HFFc6 (cell line): ENCODE data around the gene CCDC192. TPM values are rescaled to one million over a fixed set of nuclear protein-coding genes. Genes with fewer than 3 reads are reported as not detected.

Experiments
- DNase-seq: peaks from one replicate; pipeline ENCODE4 v3.0.0-alpha.2; 2018
- H3K27ac Mint-ChIP-seq: 2 replicates; pipeline ENCODE4 v1.8.0; 2020; ENCODE audit warnings: mild to moderate bottlenecking, mixed read lengths
- H3K27me3 Mint-ChIP-seq: 2 replicates; pipeline ENCODE4 v1.8.0; 2021; ENCODE audit warnings: mild to moderate bottlenecking, moderate library complexity, mixed read lengths; ENCODE audit not compliant: insufficient read depth
- H3K36me3 Mint-ChIP-seq: 2 replicates; pipeline ENCODE4 v1.8.0; 2021; ENCODE audit warnings: low read depth, mixed read lengths
- H3K4me1 Mint-ChIP-seq: 2 replicates; pipeline ENCODE4 v1.8.0; 2020; ENCODE audit warnings: low read depth, mixed read lengths
- H3K4me3 Mint-ChIP-seq: 2 replicates; pipeline ENCODE4 v1.8.0; 2020; ENCODE audit warnings: mild to moderate bottlenecking, moderate library complexity, mixed read lengths
- H3K9me3 Mint-ChIP-seq: 2 replicates; pipeline ENCODE4 v1.8.0; 2020; ENCODE audit warnings: mild to moderate bottlenecking, mixed read lengths
- long read RNA-seq: library from polyadenylated mRNA; unstranded; transcript quantifications from one replicate; pipeline ENCODE4 v2.0.0, GENCODE V29; 2019
- total RNA-seq, 6 experiments: library from RNA; stranded (reverse); fragmentation: NEBNext Ultra II Directional; extraction: Animal tissue kit (Norgen Biotek cat#: 25700); gene quantifications; 2 replicates in 1 of 6; 3 replicates in 5 of 6; pipeline ENCODE4 v1.2.3, GENCODE V29; 2021
- TF ChIP-seq, protein P1 (sequence below): fragments of 200-600 bp; sonication (generic); IDR thresholded peaks from 2 replicates; pipeline ENCODE4 v1.5.0; 2021; ENCODE audit warnings: antibody characterized with exemption, mild to moderate bottlenecking

CCDC192 gene
- total RNA-seq: not detected
- long read RNA-seq: 0 reads

DNA sequence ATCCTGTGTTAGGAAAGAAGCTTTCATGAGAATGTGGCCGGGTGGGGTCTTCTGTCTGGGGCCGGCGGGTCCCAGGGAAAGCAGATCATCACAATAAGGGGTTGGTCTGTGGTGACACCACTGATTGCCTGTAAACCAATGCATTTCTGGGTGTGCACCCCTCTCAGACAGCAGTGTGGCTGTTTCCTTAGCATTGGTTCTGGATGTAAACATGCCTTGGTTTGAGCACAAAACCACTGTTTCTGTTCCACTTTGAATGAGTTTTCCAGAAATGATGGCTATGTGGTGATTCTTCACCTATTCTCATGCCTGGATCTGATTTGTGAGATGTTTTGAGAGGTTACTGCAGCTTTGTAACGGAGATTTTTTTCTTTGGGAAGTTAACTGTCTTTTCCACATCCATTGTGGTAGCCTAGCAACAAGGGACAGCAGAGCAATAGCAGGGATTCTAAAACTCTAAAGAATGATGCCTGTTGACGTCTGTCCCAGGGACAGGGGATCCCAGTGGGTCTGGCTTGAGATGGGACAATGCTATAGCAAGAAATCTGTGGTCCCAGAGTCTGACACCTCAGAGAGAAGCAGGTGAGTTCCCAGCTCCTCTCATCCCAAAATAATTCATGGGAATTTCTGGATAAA lies at the start of gene CCDC192:
CCDC192 (plus strand) TSS at position 466 of the 636 bp plus-strand sequence; CDS start at position 521, 55 bp downstream.
- no peak for DNase-seq
- Mint-ChIP-seq H3K36me3 (no peaks in the 10 kb centered on the region), H3K9me3 (no peaks in the 10 kb centered on the region), H3K27me3 (peaks cover 22% of the 10 kb centered on the region), H3K4me1 (peaks cover 24% of the 10 kb centered on the region), H3K4me3 (no peak within 1 kb of the TSS), H3K27ac (no peak within 1 kb of the TSS)
- TF ChIP-seq, protein P1, sequence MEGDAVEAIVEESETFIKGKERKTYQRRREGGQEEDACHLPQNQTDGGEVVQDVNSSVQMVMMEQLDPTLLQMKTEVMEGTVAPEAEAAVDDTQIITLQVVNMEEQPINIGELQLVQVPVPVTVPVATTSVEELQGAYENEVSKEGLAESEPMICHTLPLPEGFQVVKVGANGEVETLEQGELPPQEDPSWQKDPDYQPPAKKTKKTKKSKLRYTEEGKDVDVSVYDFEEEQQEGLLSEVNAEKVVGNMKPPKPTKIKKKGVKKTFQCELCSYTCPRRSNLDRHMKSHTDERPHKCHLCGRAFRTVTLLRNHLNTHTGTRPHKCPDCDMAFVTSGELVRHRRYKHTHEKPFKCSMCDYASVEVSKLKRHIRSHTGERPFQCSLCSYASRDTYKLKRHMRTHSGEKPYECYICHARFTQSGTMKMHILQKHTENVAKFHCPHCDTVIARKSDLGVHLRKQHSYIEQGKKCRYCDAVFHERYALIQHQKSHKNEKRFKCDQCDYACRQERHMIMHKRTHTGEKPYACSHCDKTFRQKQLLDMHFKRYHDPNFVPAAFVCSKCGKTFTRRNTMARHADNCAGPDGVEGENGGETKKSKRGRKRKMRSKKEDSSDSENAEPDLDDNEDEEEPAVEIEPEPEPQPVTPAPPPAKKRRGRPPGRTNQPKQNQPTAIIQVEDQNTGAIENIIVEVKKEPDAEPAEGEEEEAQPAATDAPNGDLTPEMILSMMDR: no peak

- TF ChIP-seq, protein P1: no peak
- Mint-ChIP-seq H3K27ac (no peak overlapping the region), H3K36me3 (no peaks in the 10 kb centered on the region), H3K4me3 (no peak overlapping the region), H3K9me3 (no peaks in the 10 kb centered on the region), H3K4me1 (no peaks in the 10 kb centered on the region), H3K27me3 (peaks cover 10% of the 10 kb centered on the region; the same call in 1 of the 2 replicates)
- DNase-seq: no peak
Observed at GRCh38 chr5:127656825-127657224, 46.4 kb upstream of the CCDC192 start.

GRCh38 chr5:127660047-127660733 lies 43.0 kb upstream of the CCDC192 start:
- DNase-seq: no peak
- no peaks in the 10 kb centered on the region for H3K9me3 Mint-ChIP-seq
- H3K36me3 Mint-ChIP-seq: no peaks in the 10 kb centered on the region
- no peaks in the 10 kb centered on the region for H3K4me1 Mint-ChIP-seq
- peaks cover 6% of the 10 kb centered on the region; the same call in 1 of the 2 replicates for H3K27me3 Mint-ChIP-seq
- no peak overlapping the region for H3K4me3 Mint-ChIP-seq
- TF ChIP-seq, protein P1: no peak
- no peak overlapping the region for H3K27ac Mint-ChIP-seq

DNA sequence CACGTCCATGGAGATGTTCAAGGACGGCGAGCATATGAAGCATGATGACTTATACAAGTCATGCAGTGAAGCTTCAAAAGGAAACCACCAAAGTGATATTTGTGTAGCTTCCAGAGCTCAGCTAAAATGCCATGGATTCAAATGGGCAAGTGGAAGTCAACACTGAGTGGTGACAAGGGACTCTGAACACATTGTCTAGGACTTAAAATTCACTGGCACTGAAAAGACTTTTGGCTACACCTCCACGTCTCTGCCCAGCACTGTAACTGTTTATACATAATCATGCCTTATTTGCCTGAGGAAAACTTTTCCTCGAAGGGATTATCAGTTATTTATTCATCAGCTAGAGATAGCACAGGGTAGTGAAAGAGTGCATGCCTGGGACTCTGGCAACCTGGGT lies 39.1 kb upstream of the CCDC192 start:
- Mint-ChIP-seq H3K27me3 (peaks cover 1% of the 10 kb centered on the region; the same call in 1 of the 2 replicates), H3K36me3 (no peaks in the 10 kb centered on the region), H3K4me1 (no peaks in the 10 kb centered on the region), H3K9me3 (no peaks in the 10 kb centered on the region), H3K27ac (no peak overlapping the region), H3K4me3 (no peak overlapping the region)
- TF ChIP-seq, protein P1: no peak
- DNase-seq: no peak

DNA sequence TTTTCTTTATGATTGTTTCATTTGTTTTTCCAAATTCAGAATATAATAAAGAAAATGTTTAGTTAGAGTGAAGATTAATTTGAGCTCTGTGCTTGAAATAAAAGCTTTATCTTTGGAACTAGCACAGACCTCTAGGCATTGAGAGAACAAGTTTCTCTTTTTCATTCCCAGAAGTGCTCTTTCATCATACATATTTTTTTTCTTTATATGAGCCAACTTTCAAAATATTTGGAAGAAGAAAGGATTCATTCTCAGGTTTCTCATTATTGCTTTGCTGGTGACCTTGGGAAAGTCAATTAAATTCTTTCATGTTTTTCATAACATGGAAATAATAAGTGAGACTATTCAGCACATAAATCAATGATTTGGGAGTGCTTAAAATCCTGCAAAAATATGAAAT lies 37.5 kb upstream of the CCDC192 start:
- H3K27me3 Mint-ChIP-seq: no peaks in the 10 kb centered on the region; the same call in 1 of the 2 replicates
- TF ChIP-seq, protein P1: no peak
- no peaks in the 10 kb centered on the region for H3K4me1 Mint-ChIP-seq
- no peak overlapping the region for H3K4me3 Mint-ChIP-seq
- no peaks in the 10 kb centered on the region for H3K36me3 Mint-ChIP-seq
- DNase-seq: no peak
- no peaks in the 10 kb centered on the region for H3K9me3 Mint-ChIP-seq
- H3K27ac Mint-ChIP-seq: no peak overlapping the region
